ENCODE measurements around the gene ZNF766.
A peak's percentile ranks its signal among the peaks of the same experiment; 100 is the strongest.

The ZNF766 gene

GRCh38 chr19:52269338-52270261 lies at the start of gene ZNF766:
Gene ZNF766 (plus strand): TSS chr19:52269587. CDS start chr19:52269614, 27 bp downstream.
- Histone ChIP-seq H4K20me1 (ENCODE audit: low read depth, low read length) (no peaks in the 10 kb centered on the region), H3K4me2 (ENCODE audit: low read depth, low read length, poor library complexity, severe bottlenecking) (peak within 1 kb of the TSS; percentile 75), H3F3A (ENCODE audit: insufficient read depth) (no peaks in the 10 kb centered on the region), H3K9me3 (ENCODE audit: insufficient read depth, low read length) (no peaks in the 10 kb centered on the region), H2AFZ (ENCODE audit: low read depth, low read length, severe bottlenecking) (peak within 1 kb of the TSS; percentile 79), H3K27me3 (ENCODE audit: low read length) (no peaks in the 10 kb centered on the region), H3K9me2 (replicated peaks; ENCODE audit: insufficient read depth, low read length) (no peaks in the 10 kb centered on the region), H3K9ac (ENCODE audit: low read length) (peak within 1 kb of the TSS; percentile 94), H3K4me3 (ENCODE audit: insufficient read depth, low read length, poor library complexity, severe bottlenecking) (peak within 1 kb of the TSS; percentile 92), H3K36me3 (ENCODE audit: low read length) (peaks cover 8% of the 10 kb centered on the region), H3K27ac (ENCODE audit: low read depth, low read length) (peak within 1 kb of the TSS; percentile 65), H3K79me2 (ENCODE audit: insufficient read depth, low read length) (peaks cover 49% of the 10 kb centered on the region)
- TF ChIP-seq EZH2phosphoT487 (conservative IDR thresholded peaks at IDR 0.05; ENCODE audit: low read length): no peak
- TF ChIP-seq CTCF (IDR thresholded peaks at IDR 0.05; ENCODE audit: insufficient read depth, low read length, poor library complexity, severe bottlenecking): no peak

- H3K9me2 ChIP-seq (replicated peaks; ENCODE audit: insufficient read depth, low read length): no peaks in the 10 kb centered on the region
- H3K36me3 ChIP-seq (ENCODE audit: low read length): peaks cover 32% of the 10 kb centered on the region; the same call in 1 of the 2 replicates
- H3K4me3 ChIP-seq (ENCODE audit: insufficient read depth, low read length, poor library complexity, severe bottlenecking): no peak overlapping the region
- H3K27me3 ChIP-seq (ENCODE audit: low read length): no peaks in the 10 kb centered on the region
- H3K9ac ChIP-seq (ENCODE audit: low read length): no peak overlapping the region
- H3K4me2 ChIP-seq (ENCODE audit: low read depth, low read length, poor library complexity, severe bottlenecking): no peak overlapping the region
- no peaks in the 10 kb centered on the region for H4K20me1 ChIP-seq (ENCODE audit: low read depth, low read length)
- H3K27ac ChIP-seq (ENCODE audit: low read depth, low read length): no peak overlapping the region
- no peak overlapping the region for H2AFZ ChIP-seq (ENCODE audit: low read depth, low read length, severe bottlenecking)
- no peaks in the 10 kb centered on the region for H3K79me2 ChIP-seq (ENCODE audit: insufficient read depth, low read length)
- TF ChIP-seq EZH2phosphoT487 (conservative IDR thresholded peaks at IDR 0.05; ENCODE audit: low read length) (no peak), CTCF (IDR thresholded peaks at IDR 0.05; ENCODE audit: insufficient read depth, low read length, poor library complexity, severe bottlenecking) (no peak)
- H3K9me3 ChIP-seq (ENCODE audit: insufficient read depth, low read length): no peaks in the 10 kb centered on the region
- H3F3A ChIP-seq (ENCODE audit: insufficient read depth): no peaks in the 10 kb centered on the region
These were observed 49.8 kb upstream of the ZNF766 start for GRCh38 chr19:52219611-52220010.

- Histone ChIP-seq H3K79me2 (ENCODE audit: insufficient read depth, low read length) (no peaks in the 10 kb centered on the region), H3K9ac (ENCODE audit: low read length) (no peak overlapping the region), H3K9me3 (ENCODE audit: insufficient read depth, low read length) (no peaks in the 10 kb centered on the region), H3K4me3 (ENCODE audit: insufficient read depth, low read length, poor library complexity, severe bottlenecking) (no peak overlapping the region), H3K27ac (ENCODE audit: low read depth, low read length) (no peak overlapping the region), H4K20me1 (ENCODE audit: low read depth, low read length) (no peaks in the 10 kb centered on the region), H2AFZ (ENCODE audit: low read depth, low read length, severe bottlenecking) (no peak overlapping the region), H3K9me2 (replicated peaks; ENCODE audit: insufficient read depth, low read length) (no peaks in the 10 kb centered on the region), H3K27me3 (ENCODE audit: low read length) (no peaks in the 10 kb centered on the region), H3K36me3 (ENCODE audit: low read length) (peaks cover 29% of the 10 kb centered on the region; the same call in 1 of the 2 replicates), H3K4me2 (ENCODE audit: low read depth, low read length, poor library complexity, severe bottlenecking) (no peak overlapping the region), H3F3A (ENCODE audit: insufficient read depth) (no peaks in the 10 kb centered on the region)
- TF ChIP-seq CTCF (IDR thresholded peaks at IDR 0.05; ENCODE audit: insufficient read depth, low read length, poor library complexity, severe bottlenecking): no peak
- no peak for TF ChIP-seq EZH2phosphoT487 (conservative IDR thresholded peaks at IDR 0.05; ENCODE audit: low read length)
These were observed 48.4 kb upstream of the ZNF766 start for GRCh38 chr19:52221031-52221430.
